LoVo (cell line): Measurements from ENCODE around the gene TIGD4.
A peak's percentile ranks its signal among the peaks of the same experiment; 100 is the strongest.
"Not testable (repeated sequence)": the region's sequence is repeated elsewhere in the genome, so short reads cannot be mapped to it uniquely, and the experiment has no call there.

ENCODE experiments used
- DNase-seq: peaks from one replicate; pipeline ENCODE4 v3.0.0-alpha.2; 2016; ENCODE audit warnings: low spot score

The TIGD4 gene

GRCh38 chr4:152780267-152780778 is 793 bp upstream of the TIGD4 start:
- DNase-seq = no peak

- DNase-seq = peak; percentile 30
Observed at GRCh38 chr4:152778656-152779512, 646 bp downstream of the TIGD4 start.

GRCh38 chr4:152777488-152777887 is 2.0 kb downstream of the TIGD4 start:
- DNase-seq = no peak

GRCh38 chr4:152776352-152776751 is 3.2 kb downstream of the TIGD4 start:
- DNase-seq = no peak

GRCh38 chr4:152773953-152774352 is 5.6 kb downstream of the TIGD4 start:
- no peak for DNase-seq

GRCh38 chr4:152773339-152773738 is 6.2 kb downstream of the TIGD4 start:
- DNase-seq = no peak

- DNase-seq = no peak
Observed at GRCh38 chr4:152771741-152772533, 7.6 kb downstream of the TIGD4 start.

GRCh38 chr4:152765069-152765737 is 14.3 kb downstream of the TIGD4 start:
- not testable (repeated sequence) for DNase-seq

- no peak for DNase-seq
Observed at GRCh38 chr4:152763796-152764195, 15.7 kb downstream of the TIGD4 start.

- no peak for DNase-seq
Observed at GRCh38 chr4:152748619-152749018, 30.9 kb downstream of the TIGD4 start.

- no peak for DNase-seq
Observed at GRCh38 chr4:152747444-152747843, 32.1 kb downstream of the TIGD4 start.

GRCh38 chr4:152738827-152739226 is 40.7 kb downstream of the TIGD4 start:
- peak; percentile 22 for DNase-seq

- no peak for DNase-seq
Observed at GRCh38 chr4:152735906-152736305, 43.6 kb downstream of the TIGD4 start.

- DNase-seq = peak; percentile 29
Observed at GRCh38 chr4:152735396-152735859, 44.1 kb downstream of the TIGD4 start.

- no peak for DNase-seq
Observed at GRCh38 chr4:152734699-152735050, 44.9 kb downstream of the TIGD4 start.

GRCh38 chr4:152734015-152734698 is 45.4 kb downstream of the TIGD4 start:
- no peak for DNase-seq

GRCh38 chr4:152731997-152732396 is 47.5 kb downstream of the TIGD4 start:
- DNase-seq = no peak

GRCh38 chr4:152729466-152729865 is 50.1 kb downstream of the TIGD4 start:
- DNase-seq = no peak

GRCh38 chr4:152728343-152728742 is 51.2 kb downstream of the TIGD4 start:
- no peak for DNase-seq

GRCh38 chr4:152727784-152728183 is 51.7 kb downstream of the TIGD4 start:
- no peak for DNase-seq

- no peak for DNase-seq
Observed at GRCh38 chr4:152724494-152724893, 55.0 kb downstream of the TIGD4 start.

GRCh38 chr4:152723236-152723635 is 56.3 kb downstream of the TIGD4 start:
- DNase-seq = no peak
